Coronary artery (tissue), 2 donors: ENCODE measurements around the gene IP6K1.

Source experiments
- DNase-seq: peaks from one replicate; pipeline ENCODE4 v3.0.0-alpha.2; 2017; ENCODE audit warnings: low spot score
- H3K27ac ChIP-seq, 2 donors: fragments of 200-600 bp; sonication (generic); one replicate each; pipeline ENCODE4 v1.5.1; 2016 to 2019
- H3K4me3 ChIP-seq: fragments of 200-600 bp; sonication (generic); 2 replicates; pipeline ENCODE4 v1.5.1; 2016; ENCODE audit warnings: mild to moderate bottlenecking, moderate library complexity
- CTCF ChIP-seq: fragments of 200-600 bp; sonication (generic); IDR thresholded peaks from one replicate; pipeline ENCODE4 v1.5.1; 2019; ENCODE audit warnings: antibody characterized with exemption

Gene IP6K1

GRCh38 chr3:49706456-49707112 is 79.8 kb downstream of the IP6K1 start:
- H3K4me3 ChIP-seq: no peak overlapping the region
- TF ChIP-seq CTCF: no peak
- no peak for DNase-seq
- no peak overlapping the region for H3K27ac ChIP-seq

GRCh38 chr3:49705390-49705960 is 80.9 kb downstream of the IP6K1 start:
- DNase-seq: no peak
- Histone ChIP-seq H3K4me3 (no peak overlapping the region), H3K27ac (no peak overlapping the region)
- no peak for TF ChIP-seq CTCF

GRCh38 chr3:49704629-49705028 is 81.7 kb downstream of the IP6K1 start:
- no peak for DNase-seq
- TF ChIP-seq CTCF: no peak
- Histone ChIP-seq H3K27ac (no peak overlapping the region), H3K4me3 (no peak overlapping the region)

- Histone ChIP-seq H3K4me3 (no peak overlapping the region), H3K27ac (no peak overlapping the region)
- TF ChIP-seq CTCF: no peak
- DNase-seq: no peak
These were observed 82.4 kb downstream of the IP6K1 start for GRCh38 chr3:49703956-49704355.

- Histone ChIP-seq H3K27ac (no peak overlapping the region), H3K4me3 (no peak overlapping the region)
- TF ChIP-seq CTCF: peak; percentile 62
- no peak for DNase-seq
These were observed 82.9 kb downstream of the IP6K1 start for GRCh38 chr3:49703443-49703927.

- Histone ChIP-seq H3K27ac (no peak overlapping the region), H3K4me3 (no peak overlapping the region)
- no peak for TF ChIP-seq CTCF
- no peak for DNase-seq
These were observed 83.7 kb downstream of the IP6K1 start for GRCh38 chr3:49702672-49703071.
